Neuron (in vitro differentiated cells): ENCODE results near the gene CDH23.

Experiments
- H2AFZ ChIP-seq: one replicate; pipeline ENCODE4 v1.6.1; 2013; ENCODE audit warnings: low read depth, mild to moderate bottlenecking, inconsistent platforms, low read length, moderate library complexity
- H3K27me3 ChIP-seq: one replicate; pipeline ENCODE4 v1.6.1; 2013; ENCODE audit warnings: low read length; ENCODE audit not compliant: insufficient read depth
- H3K36me3 ChIP-seq: one replicate; pipeline ENCODE4 v1.6.1; 2013; ENCODE audit warnings: low read length; ENCODE audit not compliant: insufficient read depth
- H3K4me1 ChIP-seq: one replicate; pipeline ENCODE4 v1.6.1; 2013; ENCODE audit warnings: low read length; ENCODE audit not compliant: insufficient read depth
- H3K4me3 ChIP-seq: 2 replicates; pipeline ENCODE4 v1.5.1; 2013; ENCODE audit warnings: mild to moderate bottlenecking, low read length, moderate library complexity
- H3K9me3 ChIP-seq: one replicate; pipeline ENCODE4 v1.6.1; 2013; ENCODE audit warnings: low read length

Gene CDH23

DNA sequence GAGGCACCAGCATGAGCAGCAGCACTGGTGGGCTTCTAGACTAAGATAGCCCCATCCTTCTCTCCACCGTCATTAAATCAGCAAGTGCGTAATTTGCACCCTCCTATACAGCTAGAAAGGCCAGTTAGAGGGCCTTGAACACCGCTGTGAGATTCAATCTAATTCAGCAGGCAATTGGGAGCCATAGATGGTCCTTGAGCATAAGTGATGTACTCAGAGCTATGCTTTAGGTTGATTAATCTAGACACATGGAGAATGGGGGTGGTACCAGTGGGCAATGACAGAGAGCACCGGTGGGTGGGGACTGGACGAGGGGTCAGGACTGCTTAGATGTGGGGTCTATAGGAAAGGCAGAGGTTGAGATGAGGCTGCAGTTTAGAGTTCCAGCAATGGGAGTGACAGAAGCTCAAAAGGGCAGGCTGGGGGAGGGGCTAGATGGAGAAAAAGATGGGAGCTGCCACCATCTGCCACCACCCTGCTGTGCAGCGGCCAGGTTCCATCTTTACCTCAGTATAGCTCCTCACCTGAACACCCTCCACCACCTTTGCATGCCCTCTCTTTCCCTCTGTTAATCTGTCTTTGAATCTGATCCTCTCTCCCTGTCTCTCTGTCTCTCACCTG lies 235.6 kb downstream of the CDH23 start:
- Histone ChIP-seq H3K4me3 (no peak overlapping the region), H3K36me3 (no peaks in the 10 kb centered on the region), H3K4me1 (peaks cover 8% of the 10 kb centered on the region)

DNA sequence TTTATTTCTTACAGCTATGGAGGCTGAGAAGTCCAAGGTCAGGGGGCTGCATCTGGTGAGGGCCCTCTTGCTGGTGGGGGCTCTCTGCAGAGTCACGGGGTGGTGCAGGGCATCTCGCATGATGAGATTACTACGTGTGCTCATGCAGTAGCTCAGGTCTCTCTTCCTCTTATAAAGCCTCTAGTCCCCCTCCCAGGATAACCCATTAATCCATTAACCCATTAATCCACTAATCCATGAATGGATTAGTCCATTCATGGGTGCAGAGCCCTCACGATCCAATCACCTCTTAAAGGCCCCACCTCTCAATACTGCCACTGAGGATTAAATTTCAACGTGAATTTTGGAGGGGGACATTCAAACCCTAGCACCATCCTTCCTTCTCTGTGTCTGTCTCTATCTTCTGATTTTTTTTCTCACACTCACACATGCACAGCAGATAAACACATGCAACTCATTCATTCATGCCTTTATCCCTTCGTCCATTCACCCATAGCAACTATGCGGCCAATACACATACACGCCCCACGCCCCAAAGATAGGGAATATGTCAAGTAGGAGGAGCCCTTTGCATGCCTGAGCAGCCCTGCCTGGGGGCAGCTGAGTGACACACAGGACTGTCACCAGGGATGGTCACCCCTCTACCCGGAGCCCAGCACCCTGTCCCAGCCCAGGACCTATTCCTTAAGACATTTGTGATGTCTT lies 236.3 kb downstream of the CDH23 start:
- H3K4me1 ChIP-seq: peaks cover 8% of the 10 kb centered on the region
- H3K27me3 ChIP-seq: peaks cover 18% of the 10 kb centered on the region
- H3K4me3 ChIP-seq: no peak overlapping the region
- H2AFZ ChIP-seq: no peak overlapping the region
- no peaks in the 10 kb centered on the region for H3K36me3 ChIP-seq
- no peaks in the 10 kb centered on the region for H3K9me3 ChIP-seq

More for the DNA sequence above, 235.6 kb downstream of the CDH23 start:
- Histone ChIP-seq H3K9me3 (no peaks in the 10 kb centered on the region), H2AFZ (no peak overlapping the region), H3K27me3 (peaks cover 22% of the 10 kb centered on the region)

DNA sequence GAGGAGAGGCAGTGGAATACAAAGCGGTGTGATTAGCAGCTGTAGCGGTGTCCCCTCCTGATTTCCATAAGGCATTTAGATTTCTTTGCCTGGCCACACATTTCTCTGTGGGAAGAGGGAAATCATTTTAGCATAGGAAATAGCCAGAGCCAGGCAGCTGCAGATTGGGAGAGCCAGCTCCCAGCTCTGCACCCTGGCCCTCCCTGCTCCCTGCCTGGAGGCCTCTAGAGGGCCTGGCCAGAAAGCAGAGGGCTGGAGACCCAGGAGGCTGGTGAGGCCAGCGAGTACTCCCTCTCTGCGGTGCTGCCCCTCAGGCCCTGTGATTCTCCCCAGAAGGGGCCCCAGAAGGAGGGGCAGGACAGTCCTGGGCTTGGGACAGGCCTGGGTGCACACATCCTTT lies 237.2 kb downstream of the CDH23 start:
- H3K4me1 ChIP-seq: peaks cover 8% of the 10 kb centered on the region
- H3K36me3 ChIP-seq: no peaks in the 10 kb centered on the region
- no peak overlapping the region for H3K4me3 ChIP-seq
- no peaks in the 10 kb centered on the region for H3K9me3 ChIP-seq
- H2AFZ ChIP-seq: no peak overlapping the region
- peaks cover 19% of the 10 kb centered on the region for H3K27me3 ChIP-seq

DNA sequence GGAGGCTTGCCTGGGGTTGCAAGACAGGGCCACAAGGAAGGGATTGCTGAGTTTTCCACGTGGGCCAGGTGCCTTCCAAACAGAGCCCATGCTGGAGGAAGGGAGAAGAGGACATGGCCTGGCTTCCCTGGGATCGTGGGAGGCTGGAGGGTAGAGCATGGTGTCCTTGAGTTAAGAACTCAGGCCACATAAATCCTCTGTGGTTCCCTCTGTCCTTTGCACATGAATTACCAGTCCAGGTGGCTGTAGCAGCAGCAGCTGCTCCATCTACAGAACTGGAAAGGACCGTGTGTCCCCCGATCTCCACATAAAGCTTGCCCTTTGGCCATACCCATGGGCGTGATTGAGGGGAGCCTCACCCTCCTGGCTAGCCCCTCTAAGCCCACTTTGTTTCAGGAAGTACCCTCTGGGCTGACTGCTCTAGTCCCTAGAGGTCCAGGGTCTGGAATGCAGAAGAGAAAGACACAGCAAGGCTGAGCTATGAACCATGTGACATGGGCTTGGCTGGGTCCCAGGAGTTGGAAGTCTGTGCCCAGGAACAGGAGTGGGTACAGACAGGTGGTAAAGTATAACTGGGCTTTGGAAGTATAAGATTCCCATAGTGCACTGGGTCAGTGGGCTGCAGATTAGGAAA lies 237.9 kb downstream of the CDH23 start:
- no peaks in the 10 kb centered on the region for H3K36me3 ChIP-seq
- H3K4me3 ChIP-seq: no peak overlapping the region
- H3K27me3 ChIP-seq: peaks cover 24% of the 10 kb centered on the region
- peaks cover 8% of the 10 kb centered on the region for H3K4me1 ChIP-seq
- no peaks in the 10 kb centered on the region for H3K9me3 ChIP-seq
- H2AFZ ChIP-seq: no peak overlapping the region

DNA sequence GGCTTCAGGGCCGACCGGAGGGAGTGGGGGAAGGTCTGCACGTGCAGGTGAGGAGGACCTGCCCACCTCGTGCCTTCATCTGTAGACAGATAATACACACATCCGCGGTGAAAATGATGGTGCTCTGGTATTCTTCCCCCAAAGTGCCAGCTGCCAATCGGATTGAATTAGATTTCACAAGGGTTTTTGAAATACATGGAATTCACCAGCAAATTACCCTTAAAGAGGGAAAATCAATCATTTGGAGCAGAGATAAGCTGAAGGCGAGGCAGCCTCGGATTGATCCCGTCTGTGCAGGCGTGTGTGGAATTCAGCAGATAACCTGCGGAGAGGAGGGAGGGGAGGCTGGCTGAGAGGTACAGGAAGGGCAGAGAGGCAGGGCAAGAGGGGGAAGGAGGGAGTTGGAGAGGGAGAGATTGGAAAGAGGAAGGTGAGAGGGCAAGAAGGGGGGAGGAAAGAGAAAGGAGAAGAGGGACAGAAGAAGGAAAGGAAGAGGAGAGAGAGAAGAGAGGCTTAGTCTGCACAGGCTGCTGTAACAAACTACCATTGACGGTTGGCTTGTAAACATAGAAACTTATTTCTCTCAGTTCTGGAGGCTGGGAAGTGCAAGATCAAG lies 238.6 kb downstream of the CDH23 start:
- Histone ChIP-seq H3K27me3 (peaks cover 24% of the 10 kb centered on the region), H3K4me3 (no peak overlapping the region), H3K4me1 (peaks cover 8% of the 10 kb centered on the region), H3K9me3 (no peaks in the 10 kb centered on the region), H2AFZ (no peak overlapping the region), H3K36me3 (no peaks in the 10 kb centered on the region)

DNA sequence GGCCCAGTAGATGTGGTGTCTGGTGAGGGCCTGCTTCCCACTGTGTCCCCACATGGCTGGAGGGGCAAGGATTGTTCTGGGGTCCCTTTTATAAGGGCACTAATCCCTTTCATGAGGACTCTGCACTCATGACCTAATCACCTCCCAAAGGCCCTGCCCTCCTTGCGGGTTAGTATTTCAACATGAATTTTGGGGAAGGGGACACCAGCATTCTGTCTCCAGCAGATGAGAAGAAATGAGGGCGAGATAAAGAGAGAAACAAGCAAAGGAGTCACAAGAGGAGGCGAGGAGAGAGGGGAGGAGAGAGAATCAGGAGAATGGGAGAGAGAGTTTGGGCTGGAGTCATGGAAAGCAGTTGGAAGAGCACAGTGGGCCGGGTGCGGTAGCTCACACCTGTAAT lies 239.1 kb downstream of the CDH23 start:
- Histone ChIP-seq H3K4me3 (no peak overlapping the region), H3K36me3 (no peaks in the 10 kb centered on the region), H3K27me3 (peaks cover 24% of the 10 kb centered on the region), H2AFZ (no peak overlapping the region), H3K9me3 (no peaks in the 10 kb centered on the region), H3K4me1 (peaks cover 8% of the 10 kb centered on the region)

DNA sequence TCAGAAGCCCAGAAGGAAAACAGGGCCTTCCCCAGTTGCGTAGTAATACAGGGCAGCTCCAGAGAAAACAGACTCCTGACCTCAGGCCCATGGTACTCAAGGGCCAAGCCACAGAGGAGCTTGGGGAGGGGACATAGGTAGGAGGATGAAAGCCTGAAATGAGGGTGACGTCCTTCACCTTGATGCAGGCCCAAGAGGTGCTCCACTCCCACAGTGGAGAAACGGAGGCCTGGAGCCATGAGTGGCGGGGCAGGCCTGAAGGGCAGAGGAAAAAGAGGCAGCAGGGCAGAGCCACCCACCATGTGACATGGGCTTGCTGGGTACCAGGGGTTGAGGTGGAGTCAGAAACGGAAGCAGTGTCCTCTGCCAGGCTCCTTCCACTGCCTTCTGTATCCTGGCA lies 239.9 kb downstream of the CDH23 start:
- Histone ChIP-seq H3K27me3 (peaks cover 24% of the 10 kb centered on the region), H3K4me1 (peaks cover 3% of the 10 kb centered on the region)

DNA sequence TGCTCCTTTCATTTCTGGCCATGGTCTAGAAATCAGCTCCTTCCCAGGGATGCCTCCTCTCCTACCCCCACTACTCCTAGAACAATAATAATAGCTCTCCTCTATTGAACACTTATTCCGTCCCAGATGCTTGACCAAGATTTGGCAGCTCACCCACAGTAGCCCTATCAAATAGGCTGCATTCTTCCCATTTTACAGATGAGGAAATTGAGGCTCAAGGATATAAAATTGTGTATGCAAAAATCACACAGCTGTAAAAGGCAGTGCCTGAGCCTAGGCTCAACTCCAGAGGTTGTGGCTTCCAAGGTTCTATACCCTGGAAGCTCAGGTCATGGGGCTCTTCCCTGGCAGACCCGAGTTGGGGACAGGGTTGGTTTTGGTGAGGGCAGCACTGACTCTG lies 240.6 kb downstream of the CDH23 start:
- Histone ChIP-seq H2AFZ (no peak overlapping the region), H3K4me1 (no peaks in the 10 kb centered on the region), H3K27me3 (peaks cover 24% of the 10 kb centered on the region), H3K4me3 (no peak overlapping the region), H3K36me3 (no peaks in the 10 kb centered on the region), H3K9me3 (no peaks in the 10 kb centered on the region)

More for the DNA sequence above, 239.9 kb downstream of the CDH23 start:
- H3K9me3 ChIP-seq: no peaks in the 10 kb centered on the region
- H2AFZ ChIP-seq: no peak overlapping the region
- no peaks in the 10 kb centered on the region for H3K36me3 ChIP-seq
- no peak overlapping the region for H3K4me3 ChIP-seq

DNA sequence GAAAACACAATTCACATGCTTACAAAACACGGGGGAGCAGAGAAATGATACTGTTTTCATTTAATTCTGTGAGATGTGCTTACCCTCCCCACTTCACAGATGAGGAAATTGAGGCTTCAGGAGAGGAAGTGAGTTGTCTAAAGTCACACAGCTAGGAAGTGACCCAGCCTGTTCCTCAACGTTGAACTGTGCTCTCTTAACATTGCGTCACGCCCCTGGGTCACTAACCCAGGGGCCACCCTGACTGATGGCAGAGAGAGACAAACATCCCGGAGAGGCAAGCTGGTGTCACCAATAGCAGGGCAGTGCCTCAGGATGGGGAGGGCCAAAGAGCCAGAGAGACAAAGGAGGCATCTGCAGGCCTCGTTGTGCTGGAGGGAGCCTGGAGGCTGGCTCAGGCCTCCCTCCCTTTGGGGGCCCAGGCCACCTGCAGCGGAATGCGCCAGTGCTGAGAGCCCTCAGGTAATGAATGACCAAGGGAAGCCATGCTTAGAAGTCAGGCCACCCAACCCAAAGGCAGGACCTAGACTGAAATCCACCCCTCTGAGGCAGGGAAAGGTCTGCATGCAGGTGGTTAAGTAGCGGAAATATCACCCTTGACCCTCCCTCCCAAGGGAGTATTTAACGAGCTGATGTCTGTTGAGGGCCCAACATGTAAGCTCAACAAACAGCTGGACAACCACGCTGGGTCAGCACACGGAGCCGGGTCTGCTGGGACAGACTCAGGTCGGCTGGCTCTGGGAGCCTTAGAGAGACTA lies 241.5 kb downstream of the CDH23 start:
- no peaks in the 10 kb centered on the region for H3K9me3 ChIP-seq
- H2AFZ ChIP-seq: no peak overlapping the region
- H3K4me3 ChIP-seq: no peak overlapping the region
- H3K36me3 ChIP-seq: no peaks in the 10 kb centered on the region
- peaks cover 24% of the 10 kb centered on the region for H3K27me3 ChIP-seq
- H3K4me1 ChIP-seq: no peaks in the 10 kb centered on the region

DNA sequence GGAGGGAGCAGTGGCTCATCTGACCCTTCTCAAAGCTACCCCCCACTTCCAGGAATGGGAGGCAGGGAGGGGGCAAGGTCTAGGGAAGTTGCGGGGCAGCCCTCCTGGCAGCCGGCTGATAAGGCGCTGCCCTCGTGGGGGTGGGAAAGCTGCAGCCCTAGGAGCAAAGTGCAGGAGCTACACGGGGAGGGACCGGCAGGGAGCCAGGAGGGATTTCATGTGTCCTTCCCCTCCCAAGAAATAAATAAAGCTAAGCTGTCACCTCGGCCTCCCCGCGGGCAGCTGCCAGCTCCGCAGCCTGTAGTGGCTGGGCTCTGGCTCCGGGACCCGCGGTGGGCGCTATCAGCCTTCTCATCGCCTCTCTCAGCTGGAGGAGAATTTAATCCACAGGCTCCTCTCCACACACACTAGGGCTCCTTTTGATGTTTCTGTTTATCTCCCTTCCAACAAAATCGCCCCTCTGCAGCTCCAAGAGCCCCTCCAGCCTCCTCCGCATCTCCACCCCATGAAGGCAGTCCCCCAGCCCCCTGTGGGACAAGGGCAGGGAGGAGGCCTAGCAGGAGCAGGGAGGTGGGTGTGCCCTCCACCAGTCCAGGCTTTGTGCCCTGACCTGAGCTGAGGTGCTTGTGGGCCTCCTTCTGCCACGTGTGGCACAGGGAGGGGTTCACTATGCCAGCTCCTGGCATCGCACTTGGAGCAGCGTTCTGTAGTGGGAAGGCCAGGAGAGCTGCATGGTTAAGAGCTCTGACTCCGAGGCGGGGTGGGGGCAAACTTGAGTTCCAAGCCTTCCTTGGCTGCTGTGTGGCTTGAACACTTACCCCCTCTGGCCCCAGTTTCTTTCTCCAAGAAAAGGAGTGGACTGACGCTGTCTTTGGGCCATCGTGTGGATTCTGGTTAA lies 242.4 kb downstream of the CDH23 start:
- H3K4me3 ChIP-seq: no peak overlapping the region
- H3K4me1 ChIP-seq: no peaks in the 10 kb centered on the region
- H3K36me3 ChIP-seq: no peaks in the 10 kb centered on the region
- peaks cover 24% of the 10 kb centered on the region for H3K27me3 ChIP-seq
- no peaks in the 10 kb centered on the region for H3K9me3 ChIP-seq
- no peak overlapping the region for H2AFZ ChIP-seq

DNA sequence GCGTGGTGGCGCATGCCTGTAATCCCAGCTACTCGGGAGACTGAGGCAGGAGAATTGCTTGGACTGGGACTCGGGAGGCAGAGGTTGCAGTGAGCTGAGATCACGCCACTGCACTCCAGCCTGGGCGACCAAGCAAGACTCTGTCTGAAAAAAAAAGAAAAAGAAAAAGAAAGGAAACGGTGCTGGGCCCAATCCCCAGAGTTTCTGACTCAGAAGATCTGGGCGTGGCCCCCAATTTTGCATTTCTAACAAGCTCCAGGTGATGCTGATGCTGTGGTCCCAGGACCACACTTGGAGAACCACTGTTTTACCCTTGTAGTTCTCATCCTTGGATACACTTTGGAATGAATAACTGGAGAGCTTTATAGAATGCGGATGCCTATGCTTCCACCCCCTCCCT lies 243.9 kb downstream of the CDH23 start:
- Histone ChIP-seq H3K4me1 (no peaks in the 10 kb centered on the region), H3K9me3 (no peaks in the 10 kb centered on the region), H3K4me3 (no peak overlapping the region), H2AFZ (no peak overlapping the region), H3K27me3 (peaks cover 24% of the 10 kb centered on the region), H3K36me3 (no peaks in the 10 kb centered on the region)

DNA sequence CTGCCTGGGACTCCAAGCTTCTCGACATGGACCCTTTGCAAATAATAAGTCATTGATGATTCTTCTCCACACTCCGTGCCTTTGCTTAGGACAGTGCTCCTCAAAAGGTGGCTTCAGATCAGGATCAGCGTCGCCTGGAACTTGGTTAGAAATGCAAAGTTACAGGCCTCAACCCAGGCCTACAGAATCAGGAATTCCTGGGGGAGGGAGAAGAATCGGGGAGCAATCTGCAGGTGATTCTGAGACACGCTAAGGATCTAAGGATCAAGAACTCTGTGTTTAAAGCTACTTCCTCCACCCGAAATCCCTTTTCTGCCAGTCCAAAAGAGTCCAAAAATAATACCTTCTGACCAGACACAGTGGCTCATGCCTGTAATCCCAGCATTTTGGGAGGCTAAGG lies 244.7 kb downstream of the CDH23 start:
- Histone ChIP-seq H3K9me3 (no peaks in the 10 kb centered on the region), H3K27me3 (peaks cover 23% of the 10 kb centered on the region), H3K36me3 (no peaks in the 10 kb centered on the region), H2AFZ (no peak overlapping the region), H3K4me1 (no peaks in the 10 kb centered on the region), H3K4me3 (no peak overlapping the region)
